8988T (cell line): ENCODE data around the gene ENPP6.

Experiments
- DNase-seq: peaks from one replicate; pipeline ENCODE4 v3.0.0; 2011

ENPP6 gene

GRCh38 chr4:184102488-184102887 is 115.2 kb downstream of the ENPP6 start:
- DNase-seq: no peak

DNA sequence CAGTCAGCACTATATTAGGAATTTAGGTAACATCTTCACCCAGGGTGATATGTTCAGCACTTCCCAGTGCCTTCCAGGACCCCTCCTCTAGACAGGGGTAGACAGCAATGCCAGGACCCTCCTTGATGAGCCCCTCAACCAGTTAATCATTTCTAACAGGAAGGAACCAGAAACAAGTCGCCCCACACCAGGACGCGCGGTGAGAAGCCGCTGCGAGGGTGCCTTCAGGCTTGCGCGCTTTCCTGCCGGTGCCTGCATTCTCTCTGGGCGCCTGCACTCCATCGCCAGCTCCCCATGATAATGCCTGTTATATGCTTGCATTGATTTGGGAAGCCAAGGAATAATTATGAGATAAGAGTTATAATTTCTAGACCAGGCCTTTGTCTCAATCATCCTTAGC is 116.0 kb downstream of the ENPP6 start:
- DNase-seq: no peak

DNA sequence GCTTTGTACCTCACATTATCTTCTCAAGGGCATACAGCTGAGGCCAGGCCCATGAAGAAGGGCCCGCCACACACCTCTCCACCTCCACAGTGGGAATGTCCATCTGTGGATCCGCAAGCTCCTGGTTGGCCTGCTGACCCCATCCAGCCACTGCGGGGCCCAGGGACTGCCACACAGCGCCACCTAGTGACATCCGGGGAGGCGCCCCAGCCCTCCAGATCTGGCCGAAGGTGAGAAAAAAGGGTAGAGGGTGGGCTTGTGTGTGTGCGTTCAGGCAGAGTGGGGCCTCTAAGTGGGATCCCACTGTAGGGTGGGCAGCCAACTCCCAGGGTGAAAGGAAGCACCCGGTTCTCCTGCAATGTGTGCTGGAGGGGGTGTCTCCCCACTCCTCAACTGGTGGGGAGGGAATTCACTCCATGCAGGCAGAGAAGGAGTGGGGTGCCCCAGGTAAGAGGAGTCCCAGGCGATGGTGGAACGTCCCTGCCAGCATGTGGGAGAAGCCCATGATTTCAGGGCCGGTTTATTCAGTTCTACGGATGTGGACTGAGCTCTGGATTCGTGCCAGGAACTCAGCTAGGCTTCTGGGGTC is 117.3 kb downstream of the ENPP6 start:
- DNase-seq: peak; percentile 60

DNA sequence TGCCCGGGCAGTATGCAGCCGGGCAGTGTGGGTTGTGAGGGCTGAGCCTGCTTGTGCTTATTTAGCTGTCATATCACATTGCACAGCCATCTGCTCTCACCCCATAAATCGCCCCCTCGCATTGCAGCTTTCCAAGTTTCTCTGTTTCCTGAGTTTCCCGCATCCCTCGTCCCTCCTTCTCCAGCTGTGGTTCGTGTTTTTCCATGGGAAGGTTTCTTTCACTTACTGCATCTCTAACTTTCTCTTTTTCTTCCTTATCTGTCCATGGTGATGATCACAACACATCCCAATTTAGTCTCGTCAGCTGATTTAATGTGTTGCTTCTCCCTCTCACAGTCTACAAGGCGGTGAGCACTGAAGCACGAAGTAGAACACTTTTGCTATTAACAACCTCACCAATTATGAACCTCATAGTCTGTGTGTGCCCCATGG is 118.1 kb downstream of the ENPP6 start:
- no peak for DNase-seq

- no peak for DNase-seq
Measured at GRCh38 chr4:184099000-184099399, 118.7 kb downstream of the ENPP6 start.

DNA sequence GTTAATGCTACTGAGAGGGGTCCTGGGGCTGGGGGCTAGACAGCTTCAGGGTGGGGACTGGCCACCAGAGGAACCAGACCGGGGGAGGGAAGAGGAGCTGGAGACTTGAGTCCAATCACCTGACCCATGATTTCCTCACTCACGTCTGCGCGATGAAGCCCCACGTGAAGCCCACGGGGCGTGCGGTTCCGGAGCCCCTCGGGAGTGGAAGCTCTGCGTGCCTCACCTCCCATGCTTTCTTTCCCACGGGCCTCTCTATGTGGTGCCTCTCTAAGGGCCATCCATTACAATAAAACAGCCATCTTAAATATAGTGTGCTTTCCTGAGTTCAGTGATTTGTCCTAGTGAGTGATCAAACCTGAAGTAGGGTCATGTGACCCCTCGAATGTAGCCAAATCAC is 119.9 kb downstream of the ENPP6 start:
- DNase-seq: no peak

GRCh38 chr4:184097241-184097605 is 120.5 kb downstream of the ENPP6 start:
- DNase-seq: no peak

DNA sequence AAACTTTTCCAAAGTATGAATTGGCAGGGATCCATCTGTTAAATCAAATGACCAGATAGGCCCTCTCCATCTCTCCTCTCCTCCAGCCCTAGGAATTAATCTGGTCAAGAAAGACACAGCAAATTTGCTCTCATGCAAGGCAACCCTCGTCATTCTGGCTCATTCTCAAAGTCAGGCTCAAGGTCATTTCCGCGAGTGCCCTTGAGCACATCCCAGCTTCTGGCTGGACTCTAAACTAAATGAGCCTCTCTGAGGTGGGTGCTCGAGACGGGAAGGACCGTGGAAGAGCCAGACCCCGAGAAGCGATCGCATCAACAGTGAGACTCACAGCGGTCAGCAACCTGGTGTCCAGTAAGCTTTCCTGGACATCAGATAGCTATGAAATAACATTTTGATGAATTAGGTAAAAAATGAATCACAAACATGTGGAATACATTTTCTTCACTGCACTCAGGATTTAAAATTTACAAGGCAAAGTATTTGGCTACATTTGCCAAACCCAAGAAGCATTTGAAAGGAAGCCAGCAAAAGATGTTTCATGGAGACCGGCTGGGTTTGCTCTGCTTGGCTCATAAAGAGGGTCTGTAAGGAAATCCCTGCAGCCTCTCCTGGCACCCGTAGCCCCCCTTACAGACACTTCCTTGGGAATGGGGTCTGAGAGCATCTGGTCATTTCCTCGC is 121.0 kb downstream of the ENPP6 start:
- DNase-seq: no peak

- DNase-seq: no peak
Measured at GRCh38 chr4:184094532-184095159, 123.0 kb downstream of the ENPP6 start.

DNA sequence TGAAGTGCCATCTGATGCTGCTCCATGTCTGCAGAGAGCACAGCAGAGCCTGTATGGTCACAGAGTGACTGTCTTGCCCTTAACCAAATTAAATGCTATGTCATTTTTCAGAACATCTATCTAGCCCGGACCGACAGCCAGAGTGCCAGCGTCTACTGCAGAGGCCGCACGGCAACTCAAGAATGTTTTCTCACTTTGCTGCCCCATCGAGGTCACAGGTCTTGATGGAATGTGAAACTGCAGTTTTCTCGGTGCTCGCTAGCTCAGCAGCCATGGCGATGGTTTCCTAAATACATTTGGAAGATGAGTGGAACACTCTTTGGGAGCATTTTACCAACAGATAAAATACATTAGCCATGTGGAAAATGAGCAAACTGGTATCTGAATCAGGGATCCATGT is 125.7 kb downstream of the ENPP6 start:
- DNase-seq: no peak

DNA sequence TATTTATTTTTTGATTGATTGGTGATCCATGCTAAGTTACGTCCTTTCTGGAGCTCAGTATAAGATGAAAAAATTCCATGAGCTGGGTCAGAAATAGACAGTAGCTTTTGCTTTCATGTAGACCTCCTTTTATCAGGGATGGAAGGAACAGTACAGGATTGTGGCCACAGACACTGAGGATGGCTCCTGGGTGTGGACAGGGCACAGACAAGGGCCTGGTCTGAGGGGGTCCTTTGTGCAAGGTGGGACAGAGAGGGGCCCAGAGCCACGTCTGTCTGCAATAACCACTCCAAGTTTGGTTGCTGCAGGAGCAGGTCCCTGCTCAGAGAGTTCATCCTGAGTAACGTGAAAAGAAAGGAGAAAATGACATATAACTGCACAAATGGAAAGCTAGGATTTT is 127.1 kb downstream of the ENPP6 start:
- no peak for DNase-seq

- no peak for DNase-seq
Measured at GRCh38 chr4:184080674-184081073, 137.0 kb downstream of the ENPP6 start.

- DNase-seq: no peak
Measured at GRCh38 chr4:184074677-184075388, 142.8 kb downstream of the ENPP6 start.

- DNase-seq: no peak
Measured at GRCh38 chr4:184067931-184068554, 149.6 kb downstream of the ENPP6 start.

GRCh38 chr4:184066584-184067300 is 150.9 kb downstream of the ENPP6 start:
- no peak for DNase-seq

DNA sequence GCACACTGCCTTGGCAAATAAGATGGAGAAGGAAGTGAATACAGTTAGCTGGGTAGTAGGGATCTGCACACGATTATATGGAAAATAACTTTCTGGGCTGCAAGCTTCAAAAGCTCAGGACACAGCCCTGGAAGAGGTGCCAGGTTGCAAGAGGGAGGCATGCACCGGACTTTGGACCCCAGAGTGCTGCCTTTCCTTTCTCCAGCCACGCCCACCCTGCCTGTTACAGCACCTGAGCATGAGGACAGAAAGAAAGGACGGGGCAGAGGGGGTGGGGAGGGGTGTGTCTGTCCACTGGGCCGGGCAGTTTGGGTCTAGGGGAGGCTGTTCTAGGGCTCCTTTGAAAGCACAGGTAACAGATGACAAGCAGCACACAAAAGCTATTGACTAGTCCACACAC is 152.8 kb downstream of the ENPP6 start:
- no peak for DNase-seq

DNA sequence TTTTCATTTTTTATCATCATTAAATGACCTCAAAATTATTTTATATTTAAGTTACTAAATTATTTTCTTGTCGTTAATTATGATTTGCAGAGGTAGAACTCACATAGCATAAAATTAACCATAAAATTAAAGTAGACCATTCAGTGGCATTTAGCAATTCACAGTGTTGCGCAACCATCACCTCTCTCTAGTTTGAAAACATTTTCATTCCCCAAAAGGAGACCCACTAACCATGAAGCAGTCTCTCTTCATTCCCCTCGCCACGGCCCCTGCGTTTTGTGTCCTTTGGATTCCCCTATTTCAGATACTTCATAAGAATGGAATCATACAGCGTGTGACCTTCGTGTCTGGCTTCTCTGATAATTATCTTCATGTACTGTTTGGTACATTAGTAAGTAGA is 154.9 kb downstream of the ENPP6 start:
- DNase-seq: no peak

DNA sequence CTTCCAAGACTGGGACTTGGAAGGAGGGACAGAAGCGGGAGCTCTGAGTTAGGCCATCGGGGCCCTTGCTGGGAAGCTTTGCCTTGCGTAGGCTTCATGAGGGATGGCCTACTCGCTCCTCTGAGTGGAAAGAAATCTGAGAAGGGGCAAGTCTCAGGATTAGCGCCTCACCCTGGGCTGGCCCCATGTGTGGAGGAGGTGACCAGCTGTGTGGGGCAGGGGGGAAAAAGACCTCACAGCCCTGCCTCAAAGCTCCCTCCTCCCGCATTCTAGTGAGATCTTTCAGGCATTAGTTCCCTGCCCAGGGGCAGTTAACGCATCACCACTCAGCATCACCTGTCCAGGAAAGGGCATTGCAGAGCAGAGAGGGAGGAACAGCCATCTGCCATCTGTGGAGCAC is 156.1 kb downstream of the ENPP6 start:
- DNase-seq: no peak

DNA sequence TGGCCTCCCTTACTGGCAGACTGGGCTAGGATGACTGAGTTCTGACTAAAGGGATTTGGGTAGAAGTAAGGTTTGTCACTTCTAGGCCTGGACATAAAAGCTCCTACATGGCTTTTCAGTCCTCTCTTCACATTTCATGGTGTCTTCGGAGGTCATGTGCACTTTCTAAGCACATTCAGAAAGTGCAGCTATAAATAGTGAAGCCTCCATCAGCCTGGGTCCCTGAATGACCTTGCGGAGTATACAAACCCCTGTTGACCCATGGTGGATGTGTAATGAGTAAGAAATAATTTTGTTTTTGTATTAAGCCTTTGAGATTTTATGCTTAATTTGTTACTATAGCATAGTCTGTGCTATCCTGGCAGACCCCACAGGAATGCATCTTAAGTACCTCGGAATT is 158.6 kb downstream of the ENPP6 start:
- no peak for DNase-seq

DNA sequence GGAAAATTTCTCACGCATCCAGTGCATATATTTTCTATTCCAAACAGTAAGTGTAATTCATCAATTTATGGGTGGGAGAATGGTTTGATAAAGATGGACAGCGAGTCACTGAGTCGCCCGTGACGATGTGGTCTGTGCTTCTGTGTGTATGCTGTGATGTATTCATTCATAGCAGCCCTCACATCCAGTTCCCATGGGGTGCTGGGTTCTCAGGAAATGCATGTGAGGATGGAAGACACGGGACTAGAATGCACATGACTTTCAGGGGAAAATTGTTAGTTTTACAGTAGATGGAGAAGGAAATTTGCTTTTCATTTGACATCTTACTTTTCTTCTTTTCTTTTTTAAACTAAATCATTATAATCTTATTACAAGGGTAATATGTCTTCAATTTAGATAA is 159.6 kb downstream of the ENPP6 start:
- DNase-seq: no peak

GRCh38 chr4:184056877-184057276 is 160.8 kb downstream of the ENPP6 start:
- no peak for DNase-seq

DNA sequence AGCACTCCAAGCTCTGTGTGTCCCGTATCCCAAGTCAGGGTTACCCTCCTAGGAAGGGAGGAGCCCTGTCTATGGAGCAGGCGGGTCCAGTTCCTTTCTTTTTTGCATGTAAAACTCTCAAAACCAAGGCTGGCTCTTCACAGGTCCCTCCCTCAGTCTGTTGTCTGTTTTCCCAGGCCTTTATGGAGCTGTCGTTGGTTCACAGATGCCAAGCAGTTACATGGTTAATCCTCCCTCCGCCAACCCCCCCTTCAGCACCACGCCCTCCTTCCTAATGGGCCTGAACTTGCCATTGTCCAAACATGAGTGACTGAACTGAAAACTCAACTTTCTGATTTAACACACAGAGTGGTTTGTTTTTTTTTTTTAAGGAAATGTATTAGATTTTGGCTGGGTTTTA is 164.2 kb downstream of the ENPP6 start:
- no peak for DNase-seq

DNA sequence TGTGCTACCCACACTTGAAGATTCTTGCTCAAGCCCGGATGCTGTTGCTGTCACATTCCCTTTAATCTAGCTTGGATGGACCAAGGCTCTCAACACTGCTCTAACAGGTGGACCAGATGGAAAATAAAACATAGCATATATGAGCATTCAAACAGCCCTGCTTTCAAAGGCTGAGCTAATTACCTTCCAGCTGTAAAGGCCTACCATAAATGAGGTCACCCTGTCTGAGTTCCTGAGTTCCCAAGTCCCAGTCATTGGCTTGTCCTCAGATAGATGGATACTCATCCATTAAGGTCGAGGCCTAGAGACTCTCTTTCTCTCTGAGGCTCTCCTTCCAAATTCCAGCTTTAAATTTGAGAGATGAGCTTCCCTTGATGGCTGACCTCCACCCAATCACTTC is 165.1 kb downstream of the ENPP6 start:
- no peak for DNase-seq
